Upper lobe of left lung (tissue), 4 donors: ENCODE data around the gene SRGAP2C.
"Not testable (repeated sequence)": the region's sequence is repeated elsewhere in the genome, so short reads cannot be mapped to it uniquely, and the experiment has no call there.

Experiments used
- EP300 ChIP-seq, 4 donors: sonication (generic); formaldehyde crosslinking; IDR thresholded peaks; one replicate each; pipeline ENCODE4 v1.5.1; 2017; ENCODE audit warnings: antibody characterized with exemption in 4 of 4, control low read depth in 2 of 4
- POLR2A ChIP-seq, 4 donors: fragments of 450-650 bp; IDR thresholded peaks; one replicate each; pipeline ENCODE4 v1.5.1; 2016 to 2017; ENCODE audit warnings: antibody characterized with exemption in 4 of 4, mild to moderate bottlenecking in 2 of 4
- POLR2AphosphoS5 ChIP-seq, 2 donors: sonication (generic); formaldehyde crosslinking; IDR thresholded peaks; one replicate each; pipeline ENCODE4 v1.5.1; 2017; ENCODE audit warnings: antibody characterized with exemption in 2 of 2
- TF ChIP-seq, protein P1 (sequence below), 6 experiments: fragments of 450-650 bp in 4 of 6; fragments of 200-600 bp in 2 of 6; sonication (generic) in 2 of 6; IDR thresholded peaks; one replicate each; pipeline ENCODE4 v1.5.1; 2016 to 2019; ENCODE audit warnings: antibody characterized with exemption in 6 of 6

DNA sequence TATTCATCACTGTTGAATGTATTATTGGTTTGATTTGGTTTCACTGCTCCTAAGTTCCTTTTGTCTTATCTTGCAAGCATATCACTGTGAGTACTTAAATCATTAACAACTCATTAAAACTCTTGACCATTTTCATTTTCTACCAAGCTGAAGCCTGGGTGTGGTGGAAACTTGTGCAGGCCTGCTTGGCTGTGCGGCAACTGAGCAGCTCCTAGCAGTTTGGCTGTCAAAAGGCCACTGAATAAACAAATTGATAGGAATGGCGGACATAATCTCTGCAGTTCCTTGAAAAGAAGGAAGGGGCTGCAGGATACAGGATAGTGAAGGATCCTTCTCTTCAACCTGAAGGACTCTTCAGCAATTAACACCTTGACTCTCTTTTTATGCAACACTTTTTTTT, 26.0 kb downstream of the SRGAP2C start:
- TF ChIP-seq, protein P1, sequence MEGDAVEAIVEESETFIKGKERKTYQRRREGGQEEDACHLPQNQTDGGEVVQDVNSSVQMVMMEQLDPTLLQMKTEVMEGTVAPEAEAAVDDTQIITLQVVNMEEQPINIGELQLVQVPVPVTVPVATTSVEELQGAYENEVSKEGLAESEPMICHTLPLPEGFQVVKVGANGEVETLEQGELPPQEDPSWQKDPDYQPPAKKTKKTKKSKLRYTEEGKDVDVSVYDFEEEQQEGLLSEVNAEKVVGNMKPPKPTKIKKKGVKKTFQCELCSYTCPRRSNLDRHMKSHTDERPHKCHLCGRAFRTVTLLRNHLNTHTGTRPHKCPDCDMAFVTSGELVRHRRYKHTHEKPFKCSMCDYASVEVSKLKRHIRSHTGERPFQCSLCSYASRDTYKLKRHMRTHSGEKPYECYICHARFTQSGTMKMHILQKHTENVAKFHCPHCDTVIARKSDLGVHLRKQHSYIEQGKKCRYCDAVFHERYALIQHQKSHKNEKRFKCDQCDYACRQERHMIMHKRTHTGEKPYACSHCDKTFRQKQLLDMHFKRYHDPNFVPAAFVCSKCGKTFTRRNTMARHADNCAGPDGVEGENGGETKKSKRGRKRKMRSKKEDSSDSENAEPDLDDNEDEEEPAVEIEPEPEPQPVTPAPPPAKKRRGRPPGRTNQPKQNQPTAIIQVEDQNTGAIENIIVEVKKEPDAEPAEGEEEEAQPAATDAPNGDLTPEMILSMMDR (IDR thresholded peaks at IDR 0.05), result not testable (repeated sequence)
- not testable (repeated sequence) for TF ChIP-seq POLR2AphosphoS5, POLR2A, EP300 (IDR thresholded peaks at IDR 0.05)
